ENCODE results near the gene CSNK1A1. TPM values are rescaled to one million over a fixed set of nuclear protein-coding genes. Genes with fewer than 3 reads are reported as not detected.
A peak's percentile ranks its signal among the peaks of the same experiment; 100 is the strongest.

The CSNK1A1 gene
- polyA plus RNA-seq, 1 experiment: 171 TPM

DNA sequence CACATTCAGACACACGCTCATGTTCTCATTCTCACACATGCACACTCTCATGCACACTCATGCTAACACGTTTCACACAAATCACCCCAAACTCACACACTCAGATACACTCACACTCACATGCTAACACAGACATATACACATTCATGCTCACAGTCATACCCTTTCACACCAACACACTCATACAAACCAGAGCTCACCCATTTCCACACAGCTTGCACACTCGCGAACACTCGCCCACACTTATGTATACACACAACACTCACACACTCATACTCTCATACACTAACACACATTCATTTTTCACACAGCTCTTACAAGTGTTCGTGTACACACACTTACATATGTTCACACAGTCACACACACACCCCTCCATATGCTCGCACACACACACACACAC, 108.0 kb downstream of the CSNK1A1 start:
- H3K27me3 ChIP-seq (ENCODE audit: control insufficient read depth, insufficient read depth, low read length): no peaks in the 10 kb centered on the region
- no peaks in the 10 kb centered on the region for H3K36me3 ChIP-seq (ENCODE audit: control insufficient read depth, insufficient read depth, low read length)
- ChIA-PET POLR2A (no interaction called here), CTCF (interaction anchor here (0.6 to 13.4 kb wide), 22 partner anchors 9 to 179 kb away, joined by 3 to 107 read pairs (median 10); partner anchors contain the start of genes ARHGEF37 and CSNK1A1)
- DNase-seq (ENCODE audit: low read depth): no peak
- TF ChIP-seq, protein P1, sequence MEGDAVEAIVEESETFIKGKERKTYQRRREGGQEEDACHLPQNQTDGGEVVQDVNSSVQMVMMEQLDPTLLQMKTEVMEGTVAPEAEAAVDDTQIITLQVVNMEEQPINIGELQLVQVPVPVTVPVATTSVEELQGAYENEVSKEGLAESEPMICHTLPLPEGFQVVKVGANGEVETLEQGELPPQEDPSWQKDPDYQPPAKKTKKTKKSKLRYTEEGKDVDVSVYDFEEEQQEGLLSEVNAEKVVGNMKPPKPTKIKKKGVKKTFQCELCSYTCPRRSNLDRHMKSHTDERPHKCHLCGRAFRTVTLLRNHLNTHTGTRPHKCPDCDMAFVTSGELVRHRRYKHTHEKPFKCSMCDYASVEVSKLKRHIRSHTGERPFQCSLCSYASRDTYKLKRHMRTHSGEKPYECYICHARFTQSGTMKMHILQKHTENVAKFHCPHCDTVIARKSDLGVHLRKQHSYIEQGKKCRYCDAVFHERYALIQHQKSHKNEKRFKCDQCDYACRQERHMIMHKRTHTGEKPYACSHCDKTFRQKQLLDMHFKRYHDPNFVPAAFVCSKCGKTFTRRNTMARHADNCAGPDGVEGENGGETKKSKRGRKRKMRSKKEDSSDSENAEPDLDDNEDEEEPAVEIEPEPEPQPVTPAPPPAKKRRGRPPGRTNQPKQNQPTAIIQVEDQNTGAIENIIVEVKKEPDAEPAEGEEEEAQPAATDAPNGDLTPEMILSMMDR (IDR thresholded peaks at IDR 0.05; ENCODE audit: insufficient read depth, low read depth, low read length): no peak
- H3K4me3 ChIP-seq (ENCODE audit: low read depth, low read length): no peak overlapping the region

DNA sequence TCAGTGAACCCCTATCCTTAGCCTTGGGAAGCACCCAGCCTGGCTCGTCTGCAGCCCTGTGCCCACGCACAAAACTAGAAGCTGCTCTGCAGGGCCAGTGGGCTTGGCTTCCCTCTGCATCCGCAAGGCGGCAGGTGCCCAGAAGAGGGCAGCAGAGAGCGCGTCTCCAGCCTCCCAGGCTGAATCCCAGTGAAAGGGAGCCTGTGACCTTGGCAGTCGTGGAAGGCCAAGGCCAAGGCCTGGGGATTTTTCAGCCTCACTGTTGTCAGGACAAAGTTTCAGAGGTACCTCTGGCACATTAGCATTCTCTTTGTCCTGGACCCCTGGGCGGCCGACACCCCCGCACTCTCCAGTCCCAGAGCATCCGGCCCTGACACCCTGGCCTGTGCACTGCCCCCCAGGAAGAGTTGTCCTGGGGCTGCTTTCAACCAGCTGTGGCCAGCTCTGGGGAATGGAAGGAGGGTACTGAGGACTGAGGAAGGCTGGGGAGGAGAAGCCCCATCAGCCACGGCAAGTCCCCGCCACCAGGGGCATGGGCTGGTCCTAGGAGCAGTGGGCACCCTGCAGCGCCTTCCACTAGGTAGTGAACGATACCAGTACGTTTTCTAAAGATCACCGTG, 108.6 kb downstream of the CSNK1A1 start:
- ChIA-PET CTCF (interaction anchor here (0.6 to 13.4 kb wide), 33 partner anchors 9 to 180 kb away, joined by 3 to 107 read pairs (median 8); partner anchors contain the start of genes ARHGEF37 and CSNK1A1), POLR2A (no interaction called here)
- TF ChIP-seq, protein P1 (IDR thresholded peaks at IDR 0.05; ENCODE audit: insufficient read depth, low read depth, low read length): peak; percentile 96
- Histone ChIP-seq H3K27me3 (ENCODE audit: control insufficient read depth, insufficient read depth, low read length) (no peaks in the 10 kb centered on the region), H3K4me3 (ENCODE audit: low read depth, low read length) (no peak overlapping the region), H3K36me3 (ENCODE audit: control insufficient read depth, insufficient read depth, low read length) (no peaks in the 10 kb centered on the region)
- DNase-seq (ENCODE audit: low read depth): no peak

Other genes starting within 250 kb of the CSNK1A1 start
- gene GRPEL2, start 205.9 kb downstream of the CSNK1A1 start, polyA plus RNA-seq (2011; rRNA removed): 17.1 and 18.0 TPM in 2 replicates
- 10.2 and 12.8 TPM in 2 replicates for gene PCYOX1L, start 193.4 kb downstream of the CSNK1A1 start, polyA plus RNA-seq (2011; rRNA removed)
- 0.49 and 0.90 TPM in 2 replicates for gene IL17B, start 172.1 kb downstream of the CSNK1A1 start, polyA plus RNA-seq (2011; rRNA removed)
- 0.42 and 0.92 TPM in 2 replicates for gene ARHGEF37, start 30.1 kb upstream of the CSNK1A1 start, polyA plus RNA-seq (2011; rRNA removed)
- 0.01 and 0.02 TPM in 2 replicates for gene PPARGC1B, start 178.9 kb upstream of the CSNK1A1 start, polyA plus RNA-seq (2011; rRNA removed)